ENCODE measurements around the gene NPLOC4.

The NPLOC4 gene

GRCh38 chr17:81553616-81554181 lies 83.2 kb downstream of the NPLOC4 start:
- TF ChIP-seq POLR2AphosphoS5 (IDR thresholded peaks at IDR 0.05; ENCODE audit: low read depth) (0 out of 2 replicates have a peak, but pooled peaks have one; percentile 19), REST (IDR thresholded peaks at IDR 0.05; ENCODE audit: insufficient replicate concordance, low read depth) (no peak), GABPA (IDR thresholded peaks at IDR 0.05; ENCODE audit: low read depth) (no peak), CTCF (IDR thresholded peaks at IDR 0.05; ENCODE audit: insufficient read depth, low read length) (no peak), SPI1 (IDR thresholded peaks at IDR 0.05; ENCODE audit: borderline replicate concordance, low read depth) (no peak)
- Histone ChIP-seq H3K4me3 (replicated peaks; ENCODE audit: insufficient read depth, low read length) (peak overlapping the region; percentile 97), H3K27me3 (ENCODE audit: insufficient read depth, poor library complexity, severe bottlenecking) (no peaks in the 10 kb centered on the region), H3K27ac (replicated peaks) (peak overlapping the region; percentile 74)
- DNase-seq (ENCODE audit: low read depth in 1 of 2, low spot score in 1 of 2) = peak; percentile 42 to 58

- no peak for TF ChIP-seq REST (IDR thresholded peaks at IDR 0.05; ENCODE audit: insufficient replicate concordance, low read depth)
- no peak for TF ChIP-seq CTCF (IDR thresholded peaks at IDR 0.05; ENCODE audit: insufficient read depth, low read length)
- TF ChIP-seq POLR2AphosphoS5 (IDR thresholded peaks at IDR 0.05; ENCODE audit: low read depth) = peak; percentile 21; the same call in 1 of the 2 replicates
- TF ChIP-seq SPI1 (IDR thresholded peaks at IDR 0.05; ENCODE audit: borderline replicate concordance, low read depth) = 0 out of 2 replicates have a peak, but pooled peaks have one; percentile 4
- H3K27ac ChIP-seq (replicated peaks) = peak overlapping the region; percentile 74
- peak in 1 of 2 experiments; percentile 89 for DNase-seq (ENCODE audit: low read depth in 1 of 2, low spot score in 1 of 2)
- no peaks in the 10 kb centered on the region for H3K27me3 ChIP-seq (ENCODE audit: insufficient read depth, poor library complexity, severe bottlenecking)
- H3K4me3 ChIP-seq (replicated peaks; ENCODE audit: insufficient read depth, low read length) = peak overlapping the region; percentile 97
Measured at GRCh38 chr17:81553018-81553615, 83.8 kb downstream of the NPLOC4 start.

- no peak for TF ChIP-seq SPI1 (IDR thresholded peaks at IDR 0.05; ENCODE audit: borderline replicate concordance, low read depth)
- TF ChIP-seq POLR2AphosphoS5 (IDR thresholded peaks at IDR 0.05; ENCODE audit: low read depth) = no peak; the same call in 1 of the 2 replicates
- no peak for TF ChIP-seq GABPA (IDR thresholded peaks at IDR 0.05; ENCODE audit: low read depth)
- peak; percentile 65 for TF ChIP-seq REST (IDR thresholded peaks at IDR 0.05; ENCODE audit: insufficient replicate concordance, low read depth)
- TF ChIP-seq CTCF (IDR thresholded peaks at IDR 0.05; ENCODE audit: insufficient read depth, low read length) = no peak
- Histone ChIP-seq H3K27me3 (ENCODE audit: insufficient read depth, poor library complexity, severe bottlenecking) (no peaks in the 10 kb centered on the region), H3K27ac (replicated peaks) (peak within 1 kb of the TSS; percentile 74), H3K4me3 (replicated peaks; ENCODE audit: insufficient read depth, low read length) (peak within 1 kb of the TSS; percentile 97)
- DNase-seq (ENCODE audit: low read depth in 1 of 2, low spot score in 1 of 2) = peak; percentile 74 to 83
Measured at GRCh38 chr17:81552244-81553017, 84.5 kb downstream of the NPLOC4 start, which contains the start of gene FAAP100. TSS of gene FAAP100 (minus strand) at chr17:81552353. CDS start at chr17:81552330, 23 bp downstream.

Measured in HL-60 (cell line).